Measurements from ENCODE around the gene CHRNA10. TPM values are rescaled to one million over a fixed set of nuclear protein-coding genes. Genes with fewer than 3 reads are reported as not detected.

Gene CHRNA10
- polyA plus RNA-seq (2012; ENCODE audit: insufficient read depth, insufficient read length): 2.5 TPM

GRCh38 chr11:3671334-3672254 lies at the start of gene CHRNA10:
Gene CHRNA10, minus strand, starts transcription at chr11:3671384. Its CDS starts 72 bp downstream, at chr11:3671312.
- no peak for DNase-seq (ENCODE audit: low read depth, low spot score)
- no peak within 1 kb of the TSS for H3K4me3 ChIP-seq (ENCODE audit: low read length)

GRCh38 chr11:3712274-3712673 lies 41.1 kb upstream of the CHRNA10 start:
- DNase-seq (ENCODE audit: low read depth, low spot score): no peak
- H3K4me3 ChIP-seq (ENCODE audit: low read length): no peak overlapping the region

GRCh38 chr11:3710485-3711259 lies 39.5 kb upstream of the CHRNA10 start:
- no peak for DNase-seq (ENCODE audit: low read depth, low spot score)
- no peak overlapping the region for H3K4me3 ChIP-seq (ENCODE audit: low read length)

GRCh38 chr11:3709977-3710376 lies 38.8 kb upstream of the CHRNA10 start:
- DNase-seq (ENCODE audit: low read depth, low spot score): no peak
- no peak overlapping the region for H3K4me3 ChIP-seq (ENCODE audit: low read length)

GRCh38 chr11:3707176-3707575 lies 36.0 kb upstream of the CHRNA10 start:
- DNase-seq (ENCODE audit: low read depth, low spot score): no peak
- no peak overlapping the region for H3K4me3 ChIP-seq (ENCODE audit: low read length)

- no peak for DNase-seq (ENCODE audit: low read depth, low spot score)
- no peak overlapping the region for H3K4me3 ChIP-seq (ENCODE audit: low read length)
Measured at GRCh38 chr11:3703383-3703782, 32.2 kb upstream of the CHRNA10 start.

- H3K4me3 ChIP-seq (ENCODE audit: low read length): no peak overlapping the region
Measured at GRCh38 chr11:3700910-3701309, 29.7 kb upstream of the CHRNA10 start.

GRCh38 chr11:3700410-3700809 lies 29.2 kb upstream of the CHRNA10 start:
- H3K4me3 ChIP-seq (ENCODE audit: low read length): no peak overlapping the region
- no peak for DNase-seq (ENCODE audit: low read depth, low spot score)

More at GRCh38 chr11:3700910-3701309, 29.7 kb upstream of the CHRNA10 start:
- no peak for DNase-seq (ENCODE audit: low read depth, low spot score)

GRCh38 chr11:3686751-3687150 lies 15.6 kb upstream of the CHRNA10 start:
- DNase-seq (ENCODE audit: low read depth, low spot score): no peak
- H3K4me3 ChIP-seq (ENCODE audit: low read length): no peak overlapping the region

GRCh38 chr11:3685923-3686322 lies 14.7 kb upstream of the CHRNA10 start:
- DNase-seq (ENCODE audit: low read depth, low spot score): no peak
- H3K4me3 ChIP-seq (ENCODE audit: low read length): no peak overlapping the region

- H3K4me3 ChIP-seq (ENCODE audit: low read length): no peak overlapping the region
- DNase-seq (ENCODE audit: low read depth, low spot score): no peak
Measured at GRCh38 chr11:3684819-3685172, 13.6 kb upstream of the CHRNA10 start.

GRCh38 chr11:3684129-3684818 lies 13.1 kb upstream of the CHRNA10 start:
- no peak for DNase-seq (ENCODE audit: low read depth, low spot score)
- H3K4me3 ChIP-seq (ENCODE audit: low read length): no peak overlapping the region

GRCh38 chr11:3683039-3683438 lies 11.9 kb upstream of the CHRNA10 start:
- DNase-seq (ENCODE audit: low read depth, low spot score): no peak
- no peak overlapping the region for H3K4me3 ChIP-seq (ENCODE audit: low read length)

- H3K4me3 ChIP-seq (ENCODE audit: low read length): no peak overlapping the region
- DNase-seq (ENCODE audit: low read depth, low spot score): no peak
Measured at GRCh38 chr11:3679077-3679476, 7.9 kb upstream of the CHRNA10 start.

GRCh38 chr11:3675971-3676370 lies 4.8 kb upstream of the CHRNA10 start:
- no peak for DNase-seq (ENCODE audit: low read depth, low spot score)
- no peak overlapping the region for H3K4me3 ChIP-seq (ENCODE audit: low read length)

GRCh38 chr11:3674189-3674588 lies 3.0 kb upstream of the CHRNA10 start:
- DNase-seq (ENCODE audit: low read depth, low spot score): no peak
- no peak overlapping the region for H3K4me3 ChIP-seq (ENCODE audit: low read length)

GRCh38 chr11:3669742-3670183 lies 1.4 kb downstream of the CHRNA10 start:
- no peak overlapping the region for H3K4me3 ChIP-seq (ENCODE audit: low read length)

GRCh38 chr11:3669128-3669527 lies 2.1 kb downstream of the CHRNA10 start:
- no peak overlapping the region for H3K4me3 ChIP-seq (ENCODE audit: low read length)
- DNase-seq (ENCODE audit: low read depth, low spot score): no peak

More at GRCh38 chr11:3669742-3670183, 1.4 kb downstream of the CHRNA10 start:
- no peak for DNase-seq (ENCODE audit: low read depth, low spot score)

Data from Jurkat, Clone E6-1 (cell line).